ENCODE measurements around the gene RECK.

The RECK gene

GRCh38 chr9:36031774-36032555 lies 4.7 kb upstream of the RECK start:
- no peak for TF ChIP-seq CTCF (IDR thresholded peaks at IDR 0.05)

- TF ChIP-seq CTCF (IDR thresholded peaks at IDR 0.05), result no peak
Measured at GRCh38 chr9:36033788-36034187, 2.9 kb upstream of the RECK start.

GRCh38 chr9:36034234-36034633 lies 2.5 kb upstream of the RECK start:
- TF ChIP-seq CTCF (IDR thresholded peaks at IDR 0.05), result no peak

- TF ChIP-seq CTCF (IDR thresholded peaks at IDR 0.05), result no peak
Measured at GRCh38 chr9:36035006-36035405, 1.7 kb upstream of the RECK start.

GRCh38 chr9:36036253-36036779 lies 397 bp upstream of the RECK start:
- no peak for TF ChIP-seq CTCF (IDR thresholded peaks at IDR 0.05)

- TF ChIP-seq CTCF (IDR thresholded peaks at IDR 0.05), result no peak
Measured at GRCh38 chr9:36037549-36038122, 923 bp downstream of the RECK start.

GRCh38 chr9:36039121-36039520 lies 2.4 kb downstream of the RECK start:
- no peak for TF ChIP-seq CTCF (IDR thresholded peaks at IDR 0.05)

All from LNCAP (cell line).